Retinal pigment epithelial cell (primary cell): Measurements from ENCODE around the gene TWF2.

Experiments used
- DNase-seq: peaks from one replicate; pipeline ENCODE4 v3.0.0-alpha.2; 2010; ENCODE audit warnings: low read depth
- H3K4me3 ChIP-seq: 2 replicates; pipeline ENCODE4 v1.5.1; 2011; ENCODE audit warnings: mild to moderate bottlenecking, low read length, control low read depth, moderate library complexity
- TF ChIP-seq, protein P1 (sequence below): conservative IDR thresholded peaks from 2 replicates; pipeline ENCODE4 v1.5.1; 2011; ENCODE audit warnings: low read depth, low read length, control low read depth, inconsistent platforms

The TWF2 gene

GRCh38 chr3:52195823-52196331, 43.1 kb downstream of the TWF2 start:
- TF ChIP-seq, protein P1, sequence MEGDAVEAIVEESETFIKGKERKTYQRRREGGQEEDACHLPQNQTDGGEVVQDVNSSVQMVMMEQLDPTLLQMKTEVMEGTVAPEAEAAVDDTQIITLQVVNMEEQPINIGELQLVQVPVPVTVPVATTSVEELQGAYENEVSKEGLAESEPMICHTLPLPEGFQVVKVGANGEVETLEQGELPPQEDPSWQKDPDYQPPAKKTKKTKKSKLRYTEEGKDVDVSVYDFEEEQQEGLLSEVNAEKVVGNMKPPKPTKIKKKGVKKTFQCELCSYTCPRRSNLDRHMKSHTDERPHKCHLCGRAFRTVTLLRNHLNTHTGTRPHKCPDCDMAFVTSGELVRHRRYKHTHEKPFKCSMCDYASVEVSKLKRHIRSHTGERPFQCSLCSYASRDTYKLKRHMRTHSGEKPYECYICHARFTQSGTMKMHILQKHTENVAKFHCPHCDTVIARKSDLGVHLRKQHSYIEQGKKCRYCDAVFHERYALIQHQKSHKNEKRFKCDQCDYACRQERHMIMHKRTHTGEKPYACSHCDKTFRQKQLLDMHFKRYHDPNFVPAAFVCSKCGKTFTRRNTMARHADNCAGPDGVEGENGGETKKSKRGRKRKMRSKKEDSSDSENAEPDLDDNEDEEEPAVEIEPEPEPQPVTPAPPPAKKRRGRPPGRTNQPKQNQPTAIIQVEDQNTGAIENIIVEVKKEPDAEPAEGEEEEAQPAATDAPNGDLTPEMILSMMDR, result no peak
- no peak overlapping the region for H3K4me3 ChIP-seq
- no peak for DNase-seq

DNA sequence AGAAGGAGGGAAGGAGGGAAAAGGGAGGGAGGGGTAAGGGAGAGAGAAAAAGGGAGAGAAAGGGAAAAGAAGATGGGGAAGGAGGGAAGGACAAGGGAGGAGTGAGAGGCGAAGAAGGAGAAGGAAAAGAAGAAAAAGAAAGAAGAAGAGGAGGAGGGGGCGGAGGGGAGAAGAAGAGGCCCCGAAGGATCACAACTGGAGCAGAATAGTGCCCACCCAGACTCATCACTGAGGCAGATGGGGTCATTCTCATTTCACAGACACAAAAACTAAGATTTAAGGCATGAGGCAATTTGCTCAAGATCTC, 43.7 kb downstream of the TWF2 start:
- DNase-seq, result no peak
- TF ChIP-seq, protein P1, result no peak
- no peak overlapping the region for H3K4me3 ChIP-seq

DNA sequence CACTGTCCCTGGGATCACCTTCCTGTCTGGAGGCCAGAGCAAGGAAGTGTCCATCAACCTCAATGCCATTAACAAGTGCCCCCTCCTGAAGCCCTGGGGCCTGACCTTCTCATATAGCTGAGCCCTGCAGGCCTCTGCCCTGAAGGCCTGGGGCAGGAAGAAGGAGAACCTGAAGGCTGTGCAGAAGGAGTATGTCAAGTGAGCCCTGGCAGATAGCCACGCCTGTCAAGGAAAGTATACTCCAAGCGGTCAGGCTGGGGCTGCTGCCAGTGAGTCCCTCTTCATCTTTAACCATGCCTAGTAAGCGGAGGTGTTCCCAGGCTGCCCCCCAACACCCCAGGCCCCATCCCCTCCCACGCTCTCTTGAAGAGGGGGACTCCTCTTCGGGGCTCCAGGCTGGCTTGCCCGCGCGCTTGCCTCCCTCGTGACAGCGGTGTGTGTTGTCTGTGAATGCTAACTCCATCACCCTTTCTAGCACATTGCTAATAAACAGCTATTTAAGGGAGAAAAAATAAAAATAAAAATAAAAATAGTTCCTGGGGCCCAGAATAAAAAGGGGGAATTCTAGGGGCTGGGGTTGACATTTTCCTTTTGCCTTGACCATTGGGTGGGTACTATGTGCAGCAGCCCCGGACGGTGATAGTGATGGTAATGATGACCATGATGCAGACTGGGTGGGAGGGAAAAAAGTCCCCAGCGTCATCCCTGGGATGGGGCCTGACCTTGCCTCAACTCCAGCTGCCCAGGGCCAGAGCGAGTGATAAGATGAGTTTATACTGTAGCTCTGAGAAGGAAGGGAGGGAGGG, 44.3 kb downstream of the TWF2 start:
- no peak for DNase-seq
- TF ChIP-seq, protein P1, result no peak

GRCh38 chr3:52193065-52193464, 45.9 kb downstream of the TWF2 start:
- H3K4me3 ChIP-seq, result no peak overlapping the region
- TF ChIP-seq, protein P1, result no peak
- no peak for DNase-seq

More for the DNA sequence above, 44.3 kb downstream of the TWF2 start:
- H3K4me3 ChIP-seq, result no peak overlapping the region

DNA sequence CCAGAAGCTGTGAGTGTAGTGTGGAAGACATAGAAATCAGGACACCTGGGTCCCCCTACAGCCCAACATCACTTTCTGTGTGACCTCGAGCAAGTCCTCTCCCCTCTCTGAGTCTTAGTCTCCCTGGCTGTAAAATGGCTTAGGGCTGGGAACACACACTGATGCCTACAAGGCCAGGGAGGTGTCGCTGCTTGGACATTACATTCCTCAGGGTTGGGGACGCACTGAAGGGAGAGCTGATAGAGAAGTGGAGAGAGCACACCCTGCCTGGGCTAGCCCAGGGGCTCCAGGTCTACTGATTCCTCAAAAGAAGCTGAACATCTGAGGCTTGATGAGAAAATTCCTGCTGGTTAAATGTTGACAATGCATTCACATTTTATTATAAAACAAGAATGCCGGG, 47.3 kb downstream of the TWF2 start:
- no peak overlapping the region for H3K4me3 ChIP-seq
- TF ChIP-seq, protein P1, result no peak
- no peak for DNase-seq

DNA sequence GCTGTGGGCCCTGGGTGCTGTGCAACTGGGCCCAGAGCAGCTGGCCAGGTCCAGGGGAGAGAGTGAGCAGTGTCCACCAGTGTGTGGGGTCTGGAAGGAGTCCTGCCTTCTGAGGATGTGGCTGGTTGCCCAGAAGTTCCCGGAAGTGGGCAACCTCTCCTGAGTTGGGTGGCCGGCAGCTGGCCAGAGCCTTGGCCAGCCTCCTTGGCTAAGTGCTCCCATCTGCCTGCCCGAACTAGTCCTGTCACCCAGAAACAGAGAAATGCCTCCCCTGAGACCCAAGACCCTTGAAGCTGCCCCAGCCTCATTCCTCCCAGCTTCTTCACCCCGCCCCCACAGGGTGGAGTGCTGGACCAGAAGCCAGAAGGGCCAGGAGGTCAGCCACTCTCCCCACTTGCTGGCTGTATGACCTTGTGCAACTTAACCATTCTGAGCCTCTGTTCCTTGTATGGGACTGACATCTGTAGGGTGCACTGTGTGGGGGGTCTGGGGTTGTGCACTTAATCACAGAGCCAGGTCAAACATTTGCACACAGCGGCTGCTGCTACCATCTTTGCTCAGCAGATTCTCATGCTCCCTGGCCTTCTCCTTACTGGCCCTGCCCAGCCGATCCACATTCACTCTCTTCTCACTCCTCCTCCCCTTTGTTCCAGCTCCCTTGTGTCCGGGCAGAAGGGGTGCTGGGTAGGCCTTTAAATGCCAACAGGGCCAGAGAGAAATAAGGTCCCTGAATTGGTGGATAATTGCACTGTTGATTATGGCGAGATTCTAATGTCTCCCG, 48.5 kb downstream of the TWF2 start:
- TF ChIP-seq, protein P1, result no peak

DNA sequence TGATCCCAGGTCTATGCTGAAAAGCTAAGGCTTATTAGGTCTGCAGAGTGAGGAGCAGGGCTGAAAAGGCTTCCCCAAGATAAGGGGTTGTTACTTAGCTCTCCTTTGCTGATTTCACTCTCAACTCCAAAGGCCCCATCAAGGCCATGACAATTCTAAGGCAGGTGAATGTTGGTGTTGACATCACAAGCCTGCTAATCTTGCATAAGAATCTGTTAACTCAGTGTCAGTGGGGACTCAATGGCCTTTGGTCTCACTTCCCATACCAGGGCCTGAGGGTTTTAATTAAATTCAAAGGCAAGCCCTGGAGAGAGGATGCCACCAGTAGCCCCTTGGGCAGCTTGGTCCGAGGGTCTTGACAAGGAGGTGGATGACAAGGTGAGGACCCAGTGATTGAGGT, 50.4 kb downstream of the TWF2 start:
- TF ChIP-seq, protein P1, result no peak
- H3K4me3 ChIP-seq, result no peak overlapping the region
- no peak for DNase-seq

More for the DNA sequence above, 48.5 kb downstream of the TWF2 start:
- no peak for DNase-seq
- no peak overlapping the region for H3K4me3 ChIP-seq
